T-cell (primary cell): ENCODE results near the gene MAMDC2. TPM values are rescaled to one million over a fixed set of nuclear protein-coding genes. Genes with fewer than 3 reads are reported as not detected.

Experiments used
- ATAC-seq, 4 experiments: fragments of 200-7000 bp in 3 of 4; fragments of 150-1000 bp in 1 of 4; cut with Tn5 transposase; replicated peaks in 1 of 4; 1 replicate in 3 of 4; 2 replicates in 1 of 4; pipeline ENCODE4 v1.10.0; 2021; ENCODE audit warnings: moderate library complexity in 3 of 4, mild to moderate bottlenecking in 2 of 4, moderate number of reproducible peaks in 1 of 4
- CTCF ChIA-PET, 2 donors: fragments of 300-600 bp; sonication (Branson Sonifier 250); formaldehyde crosslinking; loops; one replicate each; lab custom pipeline; 2022; ENCODE audit warnings: antibody characterized with exemption in 2 of 2; lab: Charles Lee
- POLR2A ChIA-PET, 2 donors: fragments of 300-600 bp; sonication (Branson Sonifier 250); formaldehyde crosslinking; loops; one replicate each; lab custom pipeline; 2022; ENCODE audit warnings: antibody characterized with exemption in 2 of 2; lab: Charles Lee
- DNase-seq, 35 experiments: peaks; one replicate each; pipeline versions ENCODE4 v3.0.0 to v3.0.0-alpha.2; 2013 to 2023
- H3K27ac ChIP-seq: one replicate; pipeline ENCODE4 v1.5.1; 2013; ENCODE audit warnings: low read length
- H3K27me3 ChIP-seq, 2 experiments: replicated peaks in 1 of 2; 1 replicate in 1 of 2; 2 replicates in 1 of 2; pipeline versions ENCODE4 v1.6.1 to v1.7.0; 2013; ENCODE audit warnings: low read length in 1 of 2, mixed read lengths in 1 of 2; ENCODE audit not compliant: control insufficient read depth in 2 of 2, insufficient read depth in 2 of 2; ENCODE audit errors: extremely low read depth in 1 of 2
- H3K36me3 ChIP-seq, 2 donors: 1 replicate in 1 of 2; 2 replicates in 1 of 2; pipeline versions ENCODE4 v1.6.1 to v1.7.0; 2013; ENCODE audit warnings: low read length in 1 of 2; ENCODE audit not compliant: control insufficient read depth in 2 of 2, insufficient read depth in 1 of 2; ENCODE audit errors: extremely low read depth in 1 of 2
- H3K4me1 ChIP-seq, 2 experiments: 1 replicate in 1 of 2; 2 replicates in 1 of 2; pipeline versions ENCODE4 v1.6.1 to v1.7.0; 2013; ENCODE audit warnings: low read length in 2 of 2, mixed read lengths in 1 of 2; ENCODE audit not compliant: insufficient read depth in 2 of 2, control insufficient read depth in 1 of 2; ENCODE audit errors: extremely low read depth in 1 of 2
- H3K4me3 ChIP-seq, 2 donors: 1 replicate in 1 of 2; 2 replicates in 1 of 2; pipeline versions ENCODE4 v1.5.1 to v1.7.0; 2013; ENCODE audit warnings: mild to moderate bottlenecking in 2 of 2, low read length in 1 of 2, moderate library complexity in 1 of 2; ENCODE audit not compliant: control insufficient read depth in 1 of 2; ENCODE audit errors: extremely low read depth in 1 of 2
- H3K9me3 ChIP-seq: 2 replicates; pipeline ENCODE4 v1.7.0; 2013
- H3K27ac Mint-ChIP-seq, 2 donors: one replicate each; pipeline ENCODE4 v1.8.0; 2020 to 2021; ENCODE audit warnings: mild to moderate bottlenecking in 2 of 2, mixed read lengths in 2 of 2
- H3K27me3 Mint-ChIP-seq, 2 donors: one replicate each; pipeline ENCODE4 v1.8.0; 2021 to 2022; ENCODE audit warnings: mixed read lengths in 2 of 2
- H3K36me3 Mint-ChIP-seq: one replicate; pipeline ENCODE4 v1.8.0; 2021; ENCODE audit warnings: mixed read lengths
- H3K4me1 Mint-ChIP-seq, 3 donors: one replicate each; pipeline ENCODE4 v1.8.0; 2020 to 2022; ENCODE audit warnings: mixed read lengths in 3 of 3, mild to moderate bottlenecking in 1 of 3
- H3K4me3 Mint-ChIP-seq, 3 donors: one replicate each; pipeline ENCODE4 v1.8.0; 2020 to 2022; ENCODE audit warnings: mild to moderate bottlenecking in 3 of 3, mixed read lengths in 3 of 3, moderate library complexity in 3 of 3
- H3K9me3 Mint-ChIP-seq, 3 donors: one replicate each; pipeline ENCODE4 v1.8.0; 2020 to 2022; ENCODE audit warnings: mixed read lengths in 3 of 3
- WGBS: methylation state at CpG from one replicate; pipeline ENCODE4 v1.1.5; 2013; ENCODE audit warnings: missing lambda C conversion rate; ENCODE audit not compliant: insufficient coverage; 5-methylcytosine and 5-hydroxymethylcytosine counted together
- total RNA-seq, 35 experiments: library from RNA in 6 of 35; stranded (reverse) in 6 of 35; fragments of 120-200 nt in 1 of 35; gene quantifications; one replicate each; pipeline versions ENCODE4 v1.2.1 to v1.2.4 and lab custom pipeline; 2013 to 2026

Gene MAMDC2
- total RNA-seq, 5 donors from 2014 or later (not counting 1 experiment from before 2014, with no cell fraction given), result 0.09 to 0.19 (median 0.12) TPM; not detected in 2

DNA sequence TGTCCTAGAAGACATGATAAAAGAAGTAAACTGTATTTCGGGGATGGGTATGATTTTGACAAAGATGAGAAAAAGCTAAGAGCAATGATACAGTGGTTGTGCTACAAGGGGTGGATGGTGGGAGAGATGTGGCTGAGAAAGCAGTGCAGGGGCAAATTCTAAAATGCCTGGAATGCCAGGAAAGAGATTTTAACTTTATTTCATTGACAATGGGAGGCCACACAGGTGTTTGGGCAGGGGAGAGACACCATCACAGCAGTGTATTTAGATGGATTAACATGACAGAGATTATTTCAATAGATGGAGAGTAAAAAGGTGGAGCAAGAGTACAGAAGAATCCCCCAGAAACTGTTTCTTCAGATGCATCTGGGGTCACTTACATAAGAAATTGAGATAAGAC, 71.2 kb downstream of the MAMDC2 start:
- Histone ChIP-seq H3K4me1 (no peaks in the 10 kb centered on the region), H3K27me3 (peaks cover 2 to 9% of the 10 kb centered on the region in 2 experiments), H3K9me3 (no peaks in the 10 kb centered on the region), H3K36me3 (no peaks in the 10 kb centered on the region), H3K4me3 (no peak overlapping the region), H3K27ac (no peak overlapping the region)
- CTCF ChIA-PET, result no interaction called here
- Mint-ChIP-seq H3K27me3 (peaks cover 20 to 40% of the 10 kb centered on the region in 2 donors), H3K27ac (no peak overlapping the region), H3K9me3 (no peaks in the 10 kb centered on the region), H3K4me3 (no peak overlapping the region), H3K4me1 (peaks cover 6 to 10% (median 8%) of the 10 kb centered on the region in 3 donors), H3K36me3 (no peaks in the 10 kb centered on the region)
- WGBS, result 83% methylated on average over 1 of the region's 1 CpG
- no peak for ATAC-seq
- DNase-seq, result no peak
- POLR2A ChIA-PET, result no interaction called here

DNA sequence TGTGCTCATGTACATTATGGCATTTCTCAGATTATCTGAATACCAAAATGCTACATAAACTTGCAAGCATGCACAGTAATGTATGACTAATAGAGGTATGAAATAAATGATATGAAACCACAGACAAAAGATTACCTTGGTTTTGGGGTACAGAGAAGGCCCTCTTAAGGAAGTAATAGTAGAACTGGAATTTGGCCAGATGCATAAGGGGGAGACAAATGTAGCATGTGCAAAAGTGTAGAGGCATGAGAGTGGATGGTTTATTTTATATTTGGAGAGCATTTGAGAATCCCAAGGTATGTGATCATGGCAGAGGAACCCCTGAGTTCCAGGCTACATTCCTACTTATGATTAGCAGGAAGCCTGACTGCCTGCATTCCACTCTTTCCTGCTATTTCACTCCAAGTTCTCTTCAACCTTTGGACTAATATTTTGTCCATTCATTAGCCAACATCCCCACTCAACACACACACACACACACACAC, 74.2 kb downstream of the MAMDC2 start:
- Mint-ChIP-seq H3K27me3 (peaks cover 13 to 27% of the 10 kb centered on the region in 2 donors), H3K4me1 (no peaks in the 10 kb centered on the region), H3K4me3 (no peak overlapping the region), H3K9me3 (no peaks in the 10 kb centered on the region), H3K27ac (no peak overlapping the region), H3K36me3 (no peaks in the 10 kb centered on the region)
- Histone ChIP-seq H3K27ac (no peak overlapping the region), H3K4me3 (no peak overlapping the region), H3K4me1 (no peaks in the 10 kb centered on the region), H3K36me3 (no peaks in the 10 kb centered on the region), H3K27me3 (peaks cover 0 to 2% of the 10 kb centered on the region in 2 experiments), H3K9me3 (no peaks in the 10 kb centered on the region)
- ATAC-seq (no peak), DNase-seq (no peak)
- POLR2A ChIA-PET, result no interaction called here
- CTCF ChIA-PET, result no interaction called here

DNA sequence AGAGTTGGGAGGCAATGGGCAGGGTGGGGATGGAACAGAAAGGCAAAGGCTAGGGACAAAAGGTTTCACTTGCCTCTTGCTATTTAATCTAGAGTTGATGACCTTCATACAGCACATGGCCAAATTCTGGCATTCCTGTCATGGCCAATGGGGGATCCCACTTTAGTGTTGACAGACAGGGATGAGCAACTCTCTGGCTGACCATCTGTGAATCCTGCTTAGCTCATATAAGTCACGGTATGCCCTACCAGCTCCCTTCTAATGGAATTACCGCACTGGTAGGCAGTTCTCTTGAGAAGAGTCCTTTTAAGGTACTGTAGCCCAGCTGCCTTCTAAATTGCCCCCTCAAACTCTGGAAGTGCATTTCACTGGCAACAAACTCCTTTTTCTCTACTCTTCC, 76.1 kb downstream of the MAMDC2 start:
- ChIA-PET CTCF (no interaction called here), POLR2A (no interaction called here)
- DNase-seq (no peak), ATAC-seq (no peak)
- Histone ChIP-seq H3K27me3 (peaks cover 0 to 2% of the 10 kb centered on the region in 2 experiments), H3K9me3 (no peaks in the 10 kb centered on the region), H3K36me3 (no peaks in the 10 kb centered on the region), H3K4me3 (no peak overlapping the region), H3K27ac (no peak overlapping the region), H3K4me1 (no peaks in the 10 kb centered on the region)
- 90% methylated on average over 2 of the region's 2 CpGs for WGBS
- Mint-ChIP-seq H3K27ac (no peak overlapping the region), H3K4me3 (no peak overlapping the region), H3K36me3 (no peaks in the 10 kb centered on the region), H3K27me3 (peaks cover 11 to 24% of the 10 kb centered on the region in 2 donors), H3K9me3 (no peaks in the 10 kb centered on the region), H3K4me1 (no peaks in the 10 kb centered on the region)

DNA sequence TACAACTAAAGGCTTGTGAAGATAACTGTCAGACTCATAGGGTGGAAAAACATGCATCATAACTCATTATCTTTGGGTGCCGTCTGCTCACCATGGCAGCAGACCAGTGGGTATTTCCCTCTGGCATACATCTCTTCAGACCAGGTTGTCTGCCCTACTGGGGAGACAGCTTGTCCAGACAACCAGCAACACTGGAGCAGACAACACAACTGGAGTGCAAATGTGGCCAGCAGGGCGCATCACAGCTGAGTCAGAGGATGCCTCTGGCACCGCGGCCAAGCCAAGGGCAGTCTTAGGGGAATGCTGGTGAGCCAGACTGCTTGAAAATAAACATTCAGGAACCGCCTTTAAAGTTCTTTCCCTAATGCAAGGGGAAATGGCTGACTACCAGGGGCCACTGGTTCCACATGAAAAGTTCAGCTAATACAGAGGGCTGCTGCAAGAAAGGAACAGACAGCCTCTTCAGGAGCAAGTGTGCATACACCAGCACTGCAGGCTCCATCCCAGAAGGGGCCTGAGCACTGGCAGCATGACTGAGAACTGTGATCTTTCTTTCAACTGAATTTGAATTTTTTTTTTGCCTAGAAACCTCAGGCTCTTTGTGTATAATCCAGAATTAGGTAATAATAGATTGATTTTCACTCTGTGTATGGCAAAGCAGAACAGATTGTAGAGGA, 77.3 kb downstream of the MAMDC2 start:
- Histone ChIP-seq H3K36me3 (no peaks in the 10 kb centered on the region), H3K27me3 (peaks cover 0 to 2% of the 10 kb centered on the region in 2 experiments), H3K4me1 (no peaks in the 10 kb centered on the region), H3K4me3 (no peak overlapping the region), H3K9me3 (no peaks in the 10 kb centered on the region), H3K27ac (no peak overlapping the region)
- ChIA-PET POLR2A (no interaction called here), CTCF (interaction anchor here in 1 of 2 donors (1.3 kb wide), 1 partner anchor 11 kb away, joined by 3 read pairs; no protein-coding TSS in a partner anchor)
- peaks cover 8 to 19% of the 10 kb centered on the region in 2 donors for H3K27me3 Mint-ChIP-seq
- no peak overlapping the region for H3K27ac Mint-ChIP-seq
- H3K36me3 Mint-ChIP-seq, result no peaks in the 10 kb centered on the region
- H3K9me3 Mint-ChIP-seq, result no peaks in the 10 kb centered on the region
- DNase-seq (no peak), ATAC-seq (no peak)
- 76% methylated on average over 5 of the region's 5 CpGs for WGBS
- H3K4me1 Mint-ChIP-seq, result no peaks in the 10 kb centered on the region
- H3K4me3 Mint-ChIP-seq, result no peak overlapping the region

DNA sequence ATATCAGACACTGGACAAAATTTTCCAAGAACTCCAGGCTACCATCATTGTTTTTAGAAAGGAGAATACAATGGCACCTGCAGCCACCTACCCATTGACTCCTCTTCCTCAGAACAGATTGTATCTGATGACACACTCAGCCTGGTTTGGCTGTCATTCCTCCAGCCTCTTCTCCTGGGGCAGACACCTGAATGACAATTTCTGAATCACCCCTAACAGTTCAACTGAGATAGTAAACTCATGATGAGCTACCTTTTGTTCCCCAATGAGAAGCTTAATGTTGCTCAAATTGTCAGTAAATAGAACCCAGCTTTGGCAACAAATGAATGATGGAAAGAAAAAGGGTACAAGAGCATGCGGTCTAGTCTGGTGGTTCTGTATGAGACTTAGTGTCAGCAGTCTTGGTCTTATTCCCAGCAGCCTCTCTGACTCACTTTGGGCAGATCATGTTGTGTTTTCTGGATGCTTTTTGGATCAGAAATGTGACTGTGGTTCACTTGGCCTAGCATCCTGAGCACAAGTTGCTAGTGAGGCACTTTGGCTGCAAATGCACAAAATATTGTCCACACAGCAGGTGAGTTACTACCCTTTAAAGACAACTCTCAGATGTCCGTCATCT, 78.3 kb downstream of the MAMDC2 start:
- Histone ChIP-seq H3K4me3 (no peak overlapping the region), H3K36me3 (no peaks in the 10 kb centered on the region), H3K9me3 (no peaks in the 10 kb centered on the region), H3K27ac (no peak overlapping the region), H3K4me1 (no peaks in the 10 kb centered on the region), H3K27me3 (peaks cover 0 to 2% of the 10 kb centered on the region in 2 experiments)
- Mint-ChIP-seq H3K4me3 (no peak overlapping the region), H3K27ac (no peak overlapping the region), H3K4me1 (no peaks in the 10 kb centered on the region), H3K36me3 (no peaks in the 10 kb centered on the region), H3K9me3 (no peaks in the 10 kb centered on the region), H3K27me3 (peaks cover 6 to 18% of the 10 kb centered on the region in 2 donors)
- ChIA-PET POLR2A (no interaction called here), CTCF (interaction anchor here in 1 of 2 donors (1.3 kb wide), 1 partner anchor 12 kb away, joined by 3 read pairs; no protein-coding TSS in a partner anchor)
- DNase-seq (no peak), ATAC-seq (no peak)
- 0% methylated on average over 1 of the region's 2 CpGs for WGBS

DNA sequence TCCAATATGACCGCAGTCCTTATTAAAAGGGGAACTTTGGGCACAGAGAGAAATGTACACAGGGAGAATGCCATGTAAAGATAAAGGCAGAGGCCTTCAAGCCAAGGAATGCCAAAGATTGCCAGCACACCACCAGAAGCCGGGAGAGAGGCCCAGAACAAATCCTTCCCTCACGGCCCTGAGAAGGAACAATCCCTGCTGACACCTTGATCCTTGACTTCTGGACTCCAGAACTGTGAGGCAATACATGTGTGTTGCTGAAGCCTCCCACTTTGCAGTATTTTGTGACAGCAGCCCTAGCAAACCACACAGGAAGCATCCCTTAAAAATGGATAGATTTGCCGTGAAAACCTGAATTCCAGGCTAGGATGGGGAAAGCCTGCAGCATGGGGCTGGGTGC, 80.0 kb downstream of the MAMDC2 start:
- no peaks in the 10 kb centered on the region for H3K9me3 ChIP-seq
- Mint-ChIP-seq H3K9me3 (no peaks in the 10 kb centered on the region), H3K27me3 (peaks cover 5 to 11% of the 10 kb centered on the region in 2 donors), H3K4me3 (no peak overlapping the region), H3K4me1 (no peaks in the 10 kb centered on the region), H3K27ac (no peak overlapping the region), H3K36me3 (no peaks in the 10 kb centered on the region)
- no peaks in the 10 kb centered on the region for H3K4me1 ChIP-seq
- peaks cover 0 to 2% of the 10 kb centered on the region in 2 experiments for H3K27me3 ChIP-seq
- no peak overlapping the region for H3K4me3 ChIP-seq
- ChIA-PET CTCF (interaction anchor here in 1 of 2 donors (1.7 kb wide), 1 partner anchor 10 kb away, joined by 3 read pairs; no protein-coding TSS in a partner anchor), POLR2A (no interaction called here)
- no peak overlapping the region for H3K27ac ChIP-seq
- no peaks in the 10 kb centered on the region for H3K36me3 ChIP-seq
- WGBS, result 86% methylated on average over 4 of the region's 4 CpGs
- DNase-seq (no peak), ATAC-seq (no peak)
